GM12873 (cell line): ENCODE data around the gene IFT81.

ENCODE experiments used
- TF ChIP-seq, protein P1 (sequence below): IDR thresholded peaks from 2 replicates; pipeline ENCODE4 v1.5.1; 2012; ENCODE audit warnings: low read depth, mild to moderate bottlenecking, moderate library complexity, low read length, control low read depth; ENCODE audit not compliant: insufficient read depth; ENCODE audit errors: missing control alignments

IFT81 gene

DNA sequence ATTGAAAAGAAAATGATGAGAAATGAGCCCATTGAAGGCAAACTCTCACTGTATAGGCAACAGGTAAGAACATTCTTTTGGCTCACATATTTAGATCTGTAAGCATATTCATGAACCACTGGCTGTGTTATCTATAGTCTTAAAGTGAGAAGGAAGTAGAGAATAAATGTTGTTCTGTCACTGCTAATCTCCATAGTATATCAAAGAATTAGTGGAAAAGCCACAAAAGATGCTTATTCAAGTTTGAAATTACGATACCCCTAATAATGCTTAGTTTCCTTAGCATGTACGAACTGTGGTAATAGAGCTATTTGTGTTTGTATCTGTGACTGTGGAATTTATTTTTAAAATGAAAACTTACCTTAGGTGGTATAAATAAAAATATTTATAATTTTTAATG lies 22.8 kb downstream of the IFT81 start:
- TF ChIP-seq, protein P1, sequence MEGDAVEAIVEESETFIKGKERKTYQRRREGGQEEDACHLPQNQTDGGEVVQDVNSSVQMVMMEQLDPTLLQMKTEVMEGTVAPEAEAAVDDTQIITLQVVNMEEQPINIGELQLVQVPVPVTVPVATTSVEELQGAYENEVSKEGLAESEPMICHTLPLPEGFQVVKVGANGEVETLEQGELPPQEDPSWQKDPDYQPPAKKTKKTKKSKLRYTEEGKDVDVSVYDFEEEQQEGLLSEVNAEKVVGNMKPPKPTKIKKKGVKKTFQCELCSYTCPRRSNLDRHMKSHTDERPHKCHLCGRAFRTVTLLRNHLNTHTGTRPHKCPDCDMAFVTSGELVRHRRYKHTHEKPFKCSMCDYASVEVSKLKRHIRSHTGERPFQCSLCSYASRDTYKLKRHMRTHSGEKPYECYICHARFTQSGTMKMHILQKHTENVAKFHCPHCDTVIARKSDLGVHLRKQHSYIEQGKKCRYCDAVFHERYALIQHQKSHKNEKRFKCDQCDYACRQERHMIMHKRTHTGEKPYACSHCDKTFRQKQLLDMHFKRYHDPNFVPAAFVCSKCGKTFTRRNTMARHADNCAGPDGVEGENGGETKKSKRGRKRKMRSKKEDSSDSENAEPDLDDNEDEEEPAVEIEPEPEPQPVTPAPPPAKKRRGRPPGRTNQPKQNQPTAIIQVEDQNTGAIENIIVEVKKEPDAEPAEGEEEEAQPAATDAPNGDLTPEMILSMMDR, result no peak

DNA sequence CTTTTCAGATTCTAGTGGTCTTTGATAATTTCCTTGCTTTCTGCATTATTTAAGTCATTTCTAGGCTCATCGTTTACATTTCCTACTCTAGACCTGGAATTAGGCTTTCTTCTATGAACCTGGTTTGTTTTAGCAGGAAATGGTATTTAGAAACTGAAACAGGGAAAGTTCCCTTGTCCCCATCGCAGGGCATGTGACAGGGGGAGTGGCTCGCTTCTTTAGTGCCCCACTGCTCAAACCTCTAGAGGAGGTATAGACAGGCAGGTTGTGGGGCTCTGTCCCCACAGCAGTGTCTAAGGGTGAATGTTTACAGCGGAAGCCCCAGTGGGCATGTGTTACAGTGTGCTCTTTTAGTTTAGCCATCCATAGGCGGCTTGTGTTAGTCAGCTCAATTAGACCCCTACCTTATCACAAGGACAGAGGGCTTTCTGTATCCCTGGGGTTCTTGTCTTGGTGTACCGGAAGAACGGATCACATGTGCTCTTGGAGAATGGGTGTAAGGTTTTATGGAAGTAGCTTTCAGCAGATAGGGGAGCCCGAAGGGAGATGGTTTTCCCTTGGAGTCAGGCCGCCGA lies 25.0 kb downstream of the IFT81 start:
- TF ChIP-seq, protein P1, result no peak

DNA sequence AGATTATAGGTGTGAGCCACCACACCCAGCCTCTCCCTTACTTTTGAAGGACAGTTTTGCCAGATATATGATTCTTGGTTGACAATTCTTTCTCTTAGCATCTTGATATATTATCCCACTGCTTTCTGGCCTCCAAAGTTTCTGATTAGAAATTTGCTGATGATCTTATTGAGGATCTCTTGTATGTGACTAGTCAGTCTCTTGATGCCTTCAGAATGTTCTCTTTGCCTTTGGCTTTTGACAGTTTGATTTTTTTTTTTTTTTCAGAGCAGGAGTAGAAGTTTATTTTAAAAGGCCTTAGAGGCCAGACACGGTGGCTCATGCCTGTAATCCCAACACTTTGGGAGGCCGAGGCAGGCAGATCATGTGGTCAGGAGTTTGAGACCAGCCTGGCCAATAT lies 32.6 kb downstream of the IFT81 start:
- TF ChIP-seq, protein P1, result no peak

DNA sequence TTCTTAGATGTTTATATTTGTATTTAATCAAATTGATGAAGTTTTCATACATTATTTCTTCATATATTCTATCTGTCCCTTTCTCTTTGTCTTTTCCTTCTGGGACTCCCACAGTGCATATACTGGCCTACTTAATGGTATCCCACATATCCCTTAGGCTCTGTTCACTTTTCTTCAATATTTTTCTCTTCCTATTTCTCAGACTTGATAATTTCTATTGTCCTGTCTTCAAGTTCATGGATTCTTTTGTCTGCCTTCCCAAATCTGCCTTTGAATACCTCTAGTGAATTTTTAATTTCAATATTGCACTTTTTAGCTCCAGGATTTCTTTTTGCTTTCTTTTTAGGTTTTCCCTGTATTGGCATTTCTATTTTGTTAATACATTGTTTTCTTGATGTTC lies 33.4 kb downstream of the IFT81 start:
- TF ChIP-seq, protein P1, result no peak

DNA sequence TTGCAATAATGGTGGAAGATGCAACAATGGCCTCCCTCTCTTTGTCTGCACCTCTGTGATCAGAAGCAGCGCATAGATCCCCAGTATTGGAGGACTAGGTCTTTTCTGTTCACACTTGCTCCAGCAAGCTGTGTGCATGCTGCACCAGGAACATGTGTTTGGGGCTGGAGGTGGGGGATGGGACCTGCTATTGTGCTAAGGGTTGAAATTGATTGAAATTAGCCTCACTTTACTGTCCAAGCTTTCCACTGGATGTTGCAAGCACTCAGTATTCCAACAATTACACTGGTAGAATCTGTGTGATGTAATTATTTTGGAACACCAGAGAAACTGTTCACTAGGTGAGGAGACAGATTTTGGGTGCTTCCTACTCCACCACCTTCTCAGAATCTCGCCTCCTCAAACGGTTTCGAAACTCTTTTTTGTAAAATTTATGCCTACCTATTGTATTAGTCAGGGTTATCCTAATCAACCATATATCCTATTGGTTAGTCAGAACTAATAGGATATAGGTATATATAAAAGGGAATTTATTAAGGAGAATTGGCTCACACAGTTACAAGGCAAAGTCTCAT lies 35.6 kb downstream of the IFT81 start:
- TF ChIP-seq, protein P1, result no peak

DNA sequence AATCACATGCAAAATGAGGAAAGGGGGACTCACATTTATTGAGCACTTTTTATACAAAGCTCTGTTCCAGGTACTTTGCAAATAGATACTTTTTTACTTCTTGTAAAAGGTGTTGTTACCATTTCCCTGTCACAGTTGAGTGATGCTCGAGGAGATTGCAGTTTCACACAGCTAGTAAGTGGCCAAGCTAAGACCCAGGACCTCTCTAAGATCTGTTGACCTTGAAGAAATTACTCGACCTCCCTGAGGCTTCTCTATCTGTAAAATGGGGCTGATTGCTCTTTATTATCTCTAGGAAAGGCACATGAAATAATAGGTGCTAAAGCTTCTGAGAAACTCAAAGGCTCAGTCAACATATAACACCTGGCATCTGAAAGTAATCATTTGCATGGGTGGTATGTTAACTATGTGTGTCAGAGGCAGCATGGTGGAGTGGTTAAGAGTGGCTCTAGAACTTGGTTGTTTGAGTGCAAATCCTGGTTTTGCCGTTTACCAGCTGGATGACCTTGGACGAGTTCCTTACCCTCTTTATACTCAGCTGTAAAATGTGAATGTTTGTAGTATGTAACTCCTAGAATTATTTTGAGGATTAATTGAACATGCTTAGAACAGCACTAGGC lies 41.5 kb downstream of the IFT81 start:
- TF ChIP-seq, protein P1, result no peak

DNA sequence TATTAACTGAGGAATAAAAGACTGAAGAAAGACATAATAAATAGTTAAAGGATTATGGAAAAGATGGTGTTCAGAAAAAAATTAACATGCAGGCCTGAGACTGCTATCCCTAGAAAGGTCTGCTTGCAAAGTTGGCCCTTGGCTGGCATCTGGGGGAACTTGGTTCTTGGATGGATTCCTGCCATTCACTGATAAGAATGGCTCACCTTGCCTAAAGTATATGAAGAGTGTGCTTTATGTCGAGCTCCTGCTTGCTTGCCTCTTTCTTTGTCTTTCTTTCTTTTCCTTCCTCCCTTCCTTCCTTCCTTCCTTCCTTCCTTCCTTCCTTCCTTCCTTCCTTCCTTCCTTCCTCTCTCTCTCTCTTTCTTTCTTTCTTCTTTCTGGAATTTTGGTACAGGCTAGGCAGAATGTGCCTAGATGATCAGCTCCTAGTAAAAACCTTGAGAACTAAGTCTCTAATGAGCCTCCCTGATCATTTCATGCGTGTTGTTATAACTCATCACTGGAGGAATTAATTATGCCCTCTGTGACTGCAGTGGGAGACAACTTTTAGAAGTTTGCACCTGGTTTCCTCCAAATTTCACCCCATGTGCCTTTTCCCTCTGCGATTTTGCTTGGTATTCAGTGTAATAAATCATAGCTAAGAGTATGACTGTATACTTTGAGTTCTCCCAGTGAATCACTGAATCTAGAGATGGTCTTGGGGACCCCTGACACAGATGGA lies 44.7 kb downstream of the IFT81 start:
- TF ChIP-seq, protein P1, result no peak
